ENCODE data around the gene UQCC2.

DNA sequence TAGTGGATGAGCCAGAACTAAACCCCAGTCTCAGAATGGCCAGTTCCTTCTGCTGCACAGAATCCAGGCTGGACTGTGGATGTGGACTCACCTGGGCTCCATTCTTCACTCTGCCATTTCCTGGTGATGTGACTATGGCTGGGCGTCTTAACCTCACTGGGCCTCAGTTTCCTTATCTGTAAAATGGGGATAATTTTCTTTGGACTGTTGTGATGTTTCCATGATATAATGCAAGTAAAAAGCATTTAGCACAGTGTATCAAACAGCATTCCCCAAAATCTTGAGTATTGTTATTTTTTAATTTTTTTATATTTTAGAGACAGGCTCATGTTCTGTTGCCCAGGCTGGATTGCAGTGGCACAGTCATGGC is 41.1 kb upstream of the UQCC2 start:
- TF ChIP-seq JUND (IDR thresholded peaks at IDR 0.05; ENCODE audit: low read length) (no peak), POLR2A (IDR thresholded peaks at IDR 0.05; ENCODE audit: control extremely low read depth in 1 of 2, low read depth in 2 of 2, low read length in 2 of 2) (no peak), RAD21 (IDR thresholded peaks at IDR 0.05 in 1 of 2, conservative IDR thresholded peaks at IDR 0.05 in 1 of 2; ENCODE audit: low read depth in 2 of 2, low read length in 2 of 2) (no peak), TBP (IDR thresholded peaks at IDR 0.05; ENCODE audit: low read depth, low read length) (no peak)
- TF ChIP-seq, protein P1, sequence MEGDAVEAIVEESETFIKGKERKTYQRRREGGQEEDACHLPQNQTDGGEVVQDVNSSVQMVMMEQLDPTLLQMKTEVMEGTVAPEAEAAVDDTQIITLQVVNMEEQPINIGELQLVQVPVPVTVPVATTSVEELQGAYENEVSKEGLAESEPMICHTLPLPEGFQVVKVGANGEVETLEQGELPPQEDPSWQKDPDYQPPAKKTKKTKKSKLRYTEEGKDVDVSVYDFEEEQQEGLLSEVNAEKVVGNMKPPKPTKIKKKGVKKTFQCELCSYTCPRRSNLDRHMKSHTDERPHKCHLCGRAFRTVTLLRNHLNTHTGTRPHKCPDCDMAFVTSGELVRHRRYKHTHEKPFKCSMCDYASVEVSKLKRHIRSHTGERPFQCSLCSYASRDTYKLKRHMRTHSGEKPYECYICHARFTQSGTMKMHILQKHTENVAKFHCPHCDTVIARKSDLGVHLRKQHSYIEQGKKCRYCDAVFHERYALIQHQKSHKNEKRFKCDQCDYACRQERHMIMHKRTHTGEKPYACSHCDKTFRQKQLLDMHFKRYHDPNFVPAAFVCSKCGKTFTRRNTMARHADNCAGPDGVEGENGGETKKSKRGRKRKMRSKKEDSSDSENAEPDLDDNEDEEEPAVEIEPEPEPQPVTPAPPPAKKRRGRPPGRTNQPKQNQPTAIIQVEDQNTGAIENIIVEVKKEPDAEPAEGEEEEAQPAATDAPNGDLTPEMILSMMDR (IDR thresholded peaks at IDR 0.05; ENCODE audit: control extremely low read depth in 1 of 3, insufficient read depth in 1 of 3, low read depth in 1 of 3, low read length in 3 of 3): no peak
